TTC549 (cell line): ENCODE data around the gene YKT6.

ENCODE experiments used
- FAIRE-seq: peaks from 2 replicates; lab custom pipeline; 2012; peaks lifted over from hg19 to GRCh38; lab: Jason Lieb, UNC

YKT6 gene

DNA sequence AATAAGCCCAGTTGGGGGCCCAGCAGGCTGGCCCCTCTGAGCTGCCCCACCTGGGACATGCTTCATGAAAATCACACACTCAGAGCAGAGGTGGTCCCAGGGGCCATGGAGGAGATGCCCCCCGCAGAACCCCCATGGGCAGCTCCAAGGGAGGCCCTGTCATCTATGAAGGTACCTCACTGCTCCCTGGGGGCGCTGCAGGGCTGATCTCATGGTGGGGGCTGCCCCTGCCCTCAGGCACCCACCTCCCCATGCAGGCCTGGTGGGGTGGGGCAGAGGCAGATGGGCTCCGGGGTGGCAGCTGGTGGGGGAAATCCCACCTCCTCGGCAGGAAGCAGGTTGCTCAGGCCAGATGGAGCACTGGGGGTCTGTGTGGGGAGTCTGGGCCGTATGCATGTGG lies 60.5 kb downstream of the YKT6 start:
- no peak for FAIRE-seq

DNA sequence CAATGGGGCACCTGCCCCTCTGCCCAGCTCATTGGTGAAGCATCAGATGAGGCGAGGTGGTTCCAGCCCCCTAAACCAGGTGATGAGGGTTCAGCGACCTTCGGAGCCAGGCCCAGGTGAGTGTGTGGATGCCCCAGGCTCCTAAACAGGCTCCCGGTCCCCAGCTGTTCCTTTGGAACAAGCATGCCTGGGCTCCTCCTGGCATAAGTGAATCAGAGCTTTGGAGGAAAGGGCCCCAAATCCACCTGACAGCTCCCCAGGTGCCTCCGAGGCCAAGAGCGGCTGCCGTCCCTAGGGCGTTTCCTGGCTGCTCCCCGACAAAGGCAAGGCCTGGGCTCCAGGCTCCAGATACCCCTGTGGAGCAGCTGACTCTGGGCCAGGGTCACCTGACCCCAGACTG lies 61.3 kb downstream of the YKT6 start:
- FAIRE-seq: no peak

DNA sequence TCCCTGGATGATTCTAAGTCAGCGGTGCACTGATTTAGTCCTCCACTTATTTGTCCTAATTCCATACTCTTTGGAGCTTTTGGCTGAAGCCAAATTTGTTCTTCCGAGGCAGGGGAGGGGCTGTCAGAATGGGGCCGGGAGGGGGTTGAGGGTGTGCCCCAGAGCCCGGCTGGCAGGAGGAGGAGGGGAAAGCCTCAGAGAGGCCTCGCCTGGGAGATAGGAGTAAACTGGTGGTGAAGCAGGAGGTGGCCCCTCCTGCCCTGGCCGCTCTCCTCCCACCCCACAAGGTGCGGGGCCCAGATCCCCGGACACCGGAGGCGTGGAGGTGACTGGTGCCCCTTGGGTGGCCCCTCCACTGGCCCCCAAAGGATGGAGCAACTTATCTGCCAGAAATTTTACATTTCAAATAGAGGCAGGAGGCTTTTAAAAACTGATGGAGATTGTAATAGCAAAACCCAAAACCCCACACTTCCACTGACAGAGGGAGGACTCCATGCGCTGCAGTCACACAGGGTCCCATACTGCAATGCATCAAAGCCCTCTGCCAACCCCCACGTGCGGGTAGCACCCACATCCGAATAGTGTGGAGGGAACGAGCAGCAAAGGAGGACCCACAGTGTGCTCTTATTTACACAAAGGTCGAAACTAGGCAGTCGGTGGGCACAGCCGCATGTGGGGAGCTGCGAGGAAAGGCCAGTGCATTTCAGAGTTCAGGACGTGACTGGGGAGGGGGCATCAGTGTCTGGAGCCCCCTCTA lies 62.7 kb downstream of the YKT6 start:
- FAIRE-seq: no peak
